ENCODE measurements around the gene GABRG3.

- TF ChIP-seq CTCF (IDR thresholded peaks at IDR 0.05; ENCODE audit: insufficient read depth, low read length, poor library complexity, severe bottlenecking) = no peak
- no peak for TF ChIP-seq EZH2phosphoT487 (conservative IDR thresholded peaks at IDR 0.05; ENCODE audit: low read length)
Observed at GRCh38 chr15:27330326-27330725, 359.3 kb downstream of the GABRG3 start.
